ENCODE results near the gene POLR1H.
A peak's percentile ranks its signal among the peaks of the same experiment; 100 is the strongest.

Gene POLR1H

GRCh38 chr6:30075790-30076732 lies 15.0 kb downstream of the POLR1H start:
- no peak for DNase-seq (ENCODE audit: low spot score)
- TF ChIP-seq CTCF (IDR thresholded peaks at IDR 0.05) = no peak
- Histone ChIP-seq H3K4me3 (peak overlapping the region; percentile 65), H3K27ac (no peak overlapping the region)

- no peak overlapping the region for H3K27ac ChIP-seq
- no peak overlapping the region for H3K4me3 ChIP-seq
- TF ChIP-seq CTCF (IDR thresholded peaks at IDR 0.05) = no peak
- DNase-seq (ENCODE audit: low spot score) = no peak
Measured at GRCh38 chr6:30077218-30077617, 16.2 kb downstream of the POLR1H start.

- no peak overlapping the region for H3K27ac ChIP-seq
- no peak overlapping the region for H3K4me3 ChIP-seq
- no peak for DNase-seq (ENCODE audit: low spot score)
- no peak for TF ChIP-seq CTCF (IDR thresholded peaks at IDR 0.05)
Measured at GRCh38 chr6:30087876-30088275, 26.8 kb downstream of the POLR1H start.

- no peak overlapping the region for H3K27ac ChIP-seq
- no peak for TF ChIP-seq CTCF (IDR thresholded peaks at IDR 0.05)
Measured at GRCh38 chr6:30091577-30092381, 30.7 kb downstream of the POLR1H start.

GRCh38 chr6:30092852-30093543 lies 31.9 kb downstream of the POLR1H start:
- DNase-seq (ENCODE audit: low spot score) = peak; percentile 43
- no peak for TF ChIP-seq CTCF (IDR thresholded peaks at IDR 0.05)
- no peak overlapping the region for H3K27ac ChIP-seq
- H3K4me3 ChIP-seq = no peak overlapping the region

More at GRCh38 chr6:30091577-30092381, 30.7 kb downstream of the POLR1H start:
- no peak overlapping the region for H3K4me3 ChIP-seq
- no peak for DNase-seq (ENCODE audit: low spot score)

- Histone ChIP-seq H3K4me3 (no peak overlapping the region), H3K27ac (no peak overlapping the region)
- DNase-seq (ENCODE audit: low spot score) = no peak
- no peak for TF ChIP-seq CTCF (IDR thresholded peaks at IDR 0.05)
Measured at GRCh38 chr6:30093951-30094661, 33.0 kb downstream of the POLR1H start.

All from coronary artery (tissue), 2 donors.